Jurkat, Clone E6-1 (cell line): ENCODE data around the gene CASS4.
"Not testable (repeated sequence)": the region's sequence is repeated elsewhere in the genome, so short reads cannot be mapped to it uniquely, and the experiment has no call there.

Experiments
- DNase-seq: peaks from one replicate; pipeline ENCODE4 v3.0.0-alpha.2; 2011; ENCODE audit warnings: low read depth, low spot score
- H3K4me3 ChIP-seq: 2 replicates; pipeline ENCODE4 v1.5.1; 2011; ENCODE audit warnings: mild to moderate bottlenecking, low read length, control low read depth, moderate library complexity

CASS4 gene

GRCh38 chr20:56391596-56392131 is 20.4 kb upstream of the CASS4 start:
- peak; percentile 15 for DNase-seq
- H3K4me3 ChIP-seq, result peak overlapping the region; percentile 87

DNA sequence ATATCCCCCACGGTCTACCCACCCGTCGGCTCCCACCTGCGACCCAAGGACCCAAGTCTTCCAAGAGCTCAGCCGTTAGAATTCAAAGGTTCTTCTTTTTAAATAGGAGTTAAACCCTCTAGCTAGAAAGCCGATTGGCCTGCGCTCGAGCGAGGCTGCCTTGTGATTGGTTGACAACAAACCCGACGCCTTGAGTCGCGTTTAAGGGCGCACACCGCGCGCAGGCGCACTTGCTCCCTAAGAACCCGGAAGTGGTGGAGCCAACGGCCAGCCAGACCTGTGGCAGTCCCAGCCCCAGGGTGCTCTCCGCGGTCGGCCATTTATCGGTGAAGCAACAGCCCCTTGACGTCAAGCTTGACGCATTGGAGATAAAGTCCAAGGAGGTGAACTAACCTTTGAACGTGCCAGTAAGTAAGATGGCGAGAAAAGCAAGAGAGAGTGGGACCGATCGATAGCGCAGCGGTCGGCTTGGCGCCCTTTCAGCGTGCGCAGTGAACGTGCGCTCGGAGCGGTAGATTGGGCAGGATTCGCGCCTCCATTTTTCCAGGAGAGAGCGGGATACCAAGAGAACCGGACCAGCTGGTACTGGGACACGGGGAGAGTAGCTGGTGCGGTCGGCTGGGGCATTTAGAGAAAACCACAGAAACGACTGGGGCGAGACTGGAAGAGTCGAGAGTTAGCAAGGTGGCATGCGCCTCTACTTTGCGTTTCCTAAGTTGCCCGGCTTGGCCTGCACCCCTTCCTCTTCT is 19.8 kb upstream of the CASS4 start, which contains the start of the genes AURKA and CSTF1:
AURKA (minus strand) TSS at position 84 of the 749 bp plus-strand sequence. CDS start 4,018 bp downstream, outside the sequence.
CSTF1 (plus strand) TSS at position 514 of the 749 bp plus-strand sequence. CDS start 2,908 bp downstream, outside the sequence.
- peak within 1 kb of the TSS; percentile 87 for H3K4me3 ChIP-seq
- peak; percentile 99 for DNase-seq

GRCh38 chr20:56392881-56393482 is 19.1 kb upstream of the CASS4 start:
- DNase-seq, result peak; percentile 28

DNA sequence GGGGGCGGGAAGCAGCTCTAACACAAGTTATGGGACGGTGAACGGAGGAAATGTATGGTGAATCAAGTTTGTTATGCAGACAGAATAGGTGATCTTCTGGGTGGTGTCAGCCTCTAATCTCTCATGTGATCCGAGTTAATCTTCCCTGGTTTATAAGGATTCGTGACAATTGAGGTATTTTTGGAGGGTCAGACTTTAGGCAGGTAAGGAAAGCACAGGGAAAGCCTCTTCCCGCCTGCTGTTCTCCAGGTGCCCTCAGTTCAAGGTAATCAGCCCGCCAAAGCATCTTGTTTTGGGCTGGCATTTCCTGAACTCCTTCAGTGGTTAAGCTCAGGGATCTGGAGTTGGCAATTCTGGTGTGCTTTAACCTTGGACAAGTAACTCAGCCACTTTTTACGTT is 18.4 kb upstream of the CASS4 start:
- no peak for DNase-seq
- peak overlapping the region; percentile 87 for H3K4me3 ChIP-seq

More at GRCh38 chr20:56392881-56393482, 19.1 kb upstream of the CASS4 start:
- peak overlapping the region; percentile 87 for H3K4me3 ChIP-seq

GRCh38 chr20:56395166-56395565 is 16.9 kb upstream of the CASS4 start:
- H3K4me3 ChIP-seq, result no peak overlapping the region
- DNase-seq, result no peak

DNA sequence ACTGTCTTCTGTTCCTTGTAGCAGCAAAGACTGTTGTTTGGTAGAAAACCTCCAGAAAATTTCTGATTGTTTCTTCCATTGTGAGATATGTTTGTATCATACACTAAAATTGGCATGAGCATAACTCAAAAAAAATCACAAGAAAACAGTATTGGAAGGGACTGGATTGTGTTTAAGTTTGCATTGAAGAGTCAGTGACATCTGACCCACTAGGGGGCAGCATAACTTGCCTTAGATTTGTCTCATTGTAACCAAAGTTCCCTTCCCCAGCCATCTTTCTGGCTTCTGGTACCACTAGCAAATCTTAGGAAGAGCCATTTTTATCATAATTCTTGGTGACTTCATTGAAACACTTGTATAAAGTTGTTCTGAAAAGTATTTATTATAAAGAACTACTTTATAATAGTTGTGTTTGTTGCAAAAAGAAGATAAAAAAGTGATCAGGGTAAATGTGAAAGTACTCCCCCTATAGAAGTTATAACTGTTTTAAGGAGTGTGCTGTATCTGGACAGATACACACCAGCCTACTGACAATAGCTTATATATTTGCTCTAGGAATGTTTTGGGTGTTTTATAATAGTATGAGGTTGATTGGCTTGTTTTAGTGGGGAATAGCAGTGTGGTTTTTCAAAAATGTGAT is 11.9 kb upstream of the CASS4 start:
- DNase-seq, result peak; percentile 72
- no peak overlapping the region for H3K4me3 ChIP-seq

GRCh38 chr20:56403465-56403864 is 8.6 kb upstream of the CASS4 start:
- H3K4me3 ChIP-seq, result no peak overlapping the region
- DNase-seq, result no peak

- not testable (repeated sequence) for DNase-seq, H3K4me3 ChIP-seq
These were observed 6.7 kb upstream of the CASS4 start for GRCh38 chr20:56405356-56405755.

DNA sequence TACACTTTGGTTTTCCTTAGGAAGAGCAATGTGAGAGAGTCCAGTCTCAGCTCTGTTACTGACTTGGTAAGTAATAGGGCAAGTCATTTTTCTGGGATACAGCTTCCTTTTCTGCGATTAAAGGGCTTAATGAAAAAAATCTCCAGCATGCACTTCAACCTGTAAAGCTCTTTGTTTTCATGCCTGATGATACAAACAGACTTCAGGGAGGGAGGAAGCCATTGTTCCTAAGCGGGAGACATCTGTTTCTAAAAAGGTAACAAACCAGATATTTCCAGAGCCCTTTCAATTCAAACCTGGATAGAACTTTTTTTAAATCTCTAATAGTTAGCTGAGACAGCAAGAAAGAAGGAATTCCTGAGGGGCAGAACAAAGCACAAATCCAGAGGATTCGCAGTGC is 5.2 kb upstream of the CASS4 start:
- no peak overlapping the region for H3K4me3 ChIP-seq
- no peak for DNase-seq

- no peak overlapping the region for H3K4me3 ChIP-seq
- no peak for DNase-seq
These were observed 2.5 kb upstream of the CASS4 start for GRCh38 chr20:56409521-56409920.

DNA sequence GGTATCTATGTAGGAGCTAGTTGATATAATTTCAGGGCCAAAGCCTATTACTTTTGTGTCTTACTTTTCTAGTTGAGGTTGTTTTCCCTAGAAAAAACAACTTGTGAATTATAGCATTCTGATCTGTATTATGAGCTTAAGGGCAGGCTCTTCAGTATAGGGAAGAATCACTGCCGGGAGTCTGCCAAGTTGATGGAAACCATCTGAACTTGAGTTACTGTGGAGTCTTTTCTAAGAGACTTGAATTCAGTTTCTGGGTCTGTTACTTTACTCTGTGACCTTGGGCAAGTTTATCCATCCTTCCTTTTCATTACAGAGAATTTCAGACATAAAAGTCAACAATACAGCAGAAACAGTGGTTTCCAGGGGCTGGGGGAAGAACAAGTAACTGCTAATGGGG is 2.1 kb upstream of the CASS4 start:
- DNase-seq, result no peak
- H3K4me3 ChIP-seq, result no peak overlapping the region

DNA sequence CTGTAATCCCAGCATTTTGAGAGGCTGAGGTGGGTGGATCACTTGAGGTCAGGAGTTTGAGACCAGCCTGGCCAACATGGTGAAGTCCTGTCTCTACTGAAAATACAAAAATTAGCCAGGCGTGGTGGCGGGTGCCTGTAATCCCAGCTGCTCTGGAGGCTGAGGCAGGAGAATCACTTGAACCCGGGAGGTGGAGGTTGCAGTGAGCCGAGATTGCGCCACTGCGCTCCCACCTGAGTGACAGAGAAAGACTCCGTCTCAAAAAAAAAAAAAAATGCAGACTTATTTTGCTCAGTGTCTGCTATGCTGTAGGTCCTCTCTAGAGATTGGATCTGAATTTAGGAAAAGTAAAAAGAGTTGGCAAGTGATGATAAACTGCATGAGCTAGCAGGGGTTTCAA is 773 bp upstream of the CASS4 start:
- H3K4me3 ChIP-seq, result peak overlapping the region; percentile 26
- not testable (repeated sequence) for DNase-seq

GRCh38 chr20:56412473-56412790 is 372 bp downstream of the CASS4 start:
- DNase-seq, result no peak
- peak overlapping the region; percentile 26 for H3K4me3 ChIP-seq

DNA sequence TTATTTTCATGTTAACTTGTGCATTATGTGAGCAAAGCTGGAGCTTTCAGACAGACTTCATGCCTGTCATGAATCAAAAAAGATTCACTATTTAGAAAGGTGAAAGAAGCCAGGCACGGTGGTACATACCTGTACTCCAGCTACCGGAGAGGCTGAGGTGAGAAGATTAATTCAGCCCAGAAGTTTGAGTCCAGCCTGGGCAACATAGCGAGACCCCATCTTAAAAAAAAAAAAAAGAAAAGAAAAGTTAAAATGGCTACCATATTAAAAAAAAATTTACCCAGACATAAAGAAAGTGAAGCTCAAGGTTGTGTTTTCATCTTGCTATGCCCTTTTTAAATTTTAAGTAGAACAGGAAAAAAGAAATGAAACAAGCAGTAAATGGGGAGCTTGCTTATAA is 889 bp downstream of the CASS4 start:
- no peak overlapping the region for H3K4me3 ChIP-seq
- no peak for DNase-seq

- H3K4me3 ChIP-seq, result no peak overlapping the region
- no peak for DNase-seq
These were observed 3.0 kb downstream of the CASS4 start for GRCh38 chr20:56414842-56415765.

GRCh38 chr20:56417402-56417801 is 5.3 kb downstream of the CASS4 start:
- H3K4me3 ChIP-seq, result no peak overlapping the region
- DNase-seq, result no peak

DNA sequence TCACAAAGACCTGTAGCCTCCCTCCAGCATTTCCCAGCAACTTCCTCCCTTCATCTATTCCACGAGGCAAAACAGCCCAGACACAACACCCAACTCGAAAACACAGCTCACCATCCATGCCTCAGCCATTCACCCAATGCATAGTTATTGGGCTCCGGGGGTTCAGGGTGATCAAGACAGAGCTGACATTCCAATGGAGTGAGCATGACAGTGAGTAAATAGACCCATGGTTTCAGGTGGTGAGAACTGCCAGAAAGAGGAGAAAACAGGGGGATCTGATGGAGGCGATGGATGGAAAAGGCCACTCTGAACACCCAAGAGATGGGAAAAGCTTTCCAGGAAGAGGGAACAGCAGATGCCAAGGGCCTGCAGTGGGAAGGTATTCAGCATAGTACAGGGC is 5.9 kb downstream of the CASS4 start:
- no peak for DNase-seq
- H3K4me3 ChIP-seq, result no peak overlapping the region

DNA sequence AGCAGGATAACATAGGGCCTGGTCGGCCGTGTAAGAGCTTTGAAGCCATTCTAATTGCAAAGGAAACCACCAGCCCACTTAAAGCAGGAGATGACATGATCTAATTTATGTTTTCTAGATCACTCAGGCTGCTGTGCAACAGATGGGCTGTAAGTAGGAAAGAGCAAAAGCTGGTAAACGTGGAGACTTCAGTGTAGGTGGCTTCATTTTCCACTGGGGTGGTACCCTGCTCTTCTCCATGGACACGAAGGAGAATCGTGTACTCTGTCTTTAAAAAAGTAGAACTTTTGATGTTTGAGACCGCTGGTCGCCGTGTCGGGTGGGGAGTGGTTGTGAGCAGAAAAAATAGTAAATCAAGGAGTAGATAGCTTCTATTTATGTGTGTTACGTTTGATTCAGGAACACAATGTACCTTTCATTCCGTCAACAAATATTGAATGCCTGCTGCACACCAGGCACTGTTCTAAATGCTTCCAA is 6.4 kb downstream of the CASS4 start:
- no peak overlapping the region for H3K4me3 ChIP-seq
- peak; percentile 36 for DNase-seq

DNA sequence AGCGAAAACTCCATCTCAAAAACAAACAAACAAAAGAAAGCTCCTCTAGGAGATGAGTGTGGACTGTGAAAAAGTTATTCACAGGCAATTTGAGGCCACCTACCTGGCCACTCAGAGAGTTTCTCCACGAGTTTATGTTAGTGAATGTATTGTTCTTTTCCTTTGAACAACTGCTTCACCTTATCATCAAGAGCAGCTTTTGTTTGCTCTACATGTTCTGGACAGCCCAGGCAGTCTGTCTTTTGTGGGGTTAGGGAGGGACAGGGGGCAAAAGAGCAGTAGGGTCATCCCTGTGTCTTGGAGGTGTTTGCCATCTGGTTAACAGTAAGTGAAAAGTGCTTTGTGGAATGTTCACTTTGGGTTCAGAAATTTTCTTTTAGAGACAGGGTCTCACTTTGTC is 8.0 kb downstream of the CASS4 start:
- DNase-seq, result no peak
- H3K4me3 ChIP-seq, result no peak overlapping the region
